Mucosa of descending colon (tissue), 3 donors: Measurements from ENCODE around the gene SPATA2L. TPM values are rescaled to one million over a fixed set of nuclear protein-coding genes. Genes with fewer than 3 reads are reported as not detected.
A peak's percentile ranks its signal among the peaks of the same experiment; 100 is the strongest.

Experiments used
- ATAC-seq: fragments of 200-7000 bp; cut with Tn5 transposase; one replicate; pipeline ENCODE4 v1.9.1; 2020; ENCODE audit warnings: mild to moderate bottlenecking, moderate library complexity
- DNase-seq, 3 donors: peaks; one replicate each; pipeline ENCODE4 v3.0.0-alpha.2; 2020
- H3K36me3 ChIP-seq: fragments of 200-600 bp; one replicate; pipeline ENCODE4 v1.8.0; 2021; ENCODE audit warnings: low read depth, mild to moderate bottlenecking
- H3K4me1 ChIP-seq: fragments of 200-600 bp; one replicate; pipeline ENCODE4 v1.8.0; 2021; ENCODE audit warnings: low read depth, mild to moderate bottlenecking
- H3K4me3 ChIP-seq: fragments of 200-600 bp; one replicate; pipeline ENCODE4 v1.8.0; 2021; ENCODE audit warnings: mild to moderate bottlenecking
- H3K9me3 ChIP-seq: fragments of 200-600 bp; one replicate; pipeline ENCODE4 v1.8.0; 2021; ENCODE audit warnings: mild to moderate bottlenecking
- intact Hi-C, 2 donors: fragments of 100-400 bp; cut with DNase I in 1 of 2; cut with micrococcal nuclease in 1 of 2; formaldehyde crosslinking; loops; one replicate each; pipeline versions ENCODE4 v1.11.0 to v1.11.1; 2022; cut with DNase I, micrococcal nuclease
- long read RNA-seq, 2 donors: library from polyadenylated mRNA; unstranded; transcript quantifications; one replicate each; pipeline ENCODE4 v2.0.0, GENCODE V29; 2019 to 2021
- total RNA-seq, 3 donors: library from RNA; stranded (reverse); fragmentation: NEBNext Ultra II Directional in 2 of 3; extraction: Animal tissue kit (Norgen Biotek cat#: 25700) in 2 of 3; gene quantifications; one replicate each; pipeline versions ENCODE4 v1.2.1 to v1.2.4, GENCODE V29; 2021 to 2023
- TF ChIP-seq, protein P1 (sequence below): fragments of 200-600 bp; IDR thresholded peaks from one replicate; pipeline ENCODE4 v1.8.0; 2022; ENCODE audit warnings: antibody characterized with exemption, mild to moderate bottlenecking
- donor health status: DM: no; HTN: no; CAD: no; lungs with moderate emphysema.
- donor health status: DM: no; HTN: no; CAD: no.
- donor health status: DM: no; HTN: yes; CAD: no.

Gene SPATA2L, protein sequence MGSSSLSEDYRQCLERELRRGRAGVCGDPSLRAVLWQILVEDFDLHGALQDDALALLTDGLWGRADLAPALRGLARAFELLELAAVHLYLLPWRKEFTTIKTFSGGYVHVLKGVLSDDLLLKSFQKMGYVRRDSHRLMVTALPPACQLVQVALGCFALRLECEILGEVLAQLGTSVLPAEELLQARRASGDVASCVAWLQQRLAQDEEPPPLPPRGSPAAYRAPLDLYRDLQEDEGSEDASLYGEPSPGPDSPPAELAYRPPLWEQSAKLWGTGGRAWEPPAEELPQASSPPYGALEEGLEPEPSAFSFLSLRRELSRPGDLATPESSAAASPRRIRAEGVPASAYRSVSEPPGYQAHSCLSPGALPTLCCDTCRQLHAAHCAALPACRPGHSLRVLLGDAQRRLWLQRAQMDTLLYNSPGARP
- total RNA-seq: 10 to 100 TPM; 12.5 to 21.7 (median 14.4) TPM
- long read RNA-seq, donor 1, transcript SPATA2L-203 (3 exons, 692 nt): minor isoform, 9 of 53 reads
- long read RNA-seq, donor 1, transcript SPATA2L-201 (3 exons, 2,335 nt): major isoform, 33 of 53 reads
- long read RNA-seq, donor 1, partial matches to known transcripts: 9 of 53 reads
- long read RNA-seq, donor 1, other reads (novel, unspliced or antisense): 2 of 53 reads
- long read RNA-seq, donor 2, transcript SPATA2L-201 (3 exons, 2,335 nt): major isoform, 6 of 17 reads
- long read RNA-seq, donor 2, transcript SPATA2L-203 (3 exons, 692 nt): major isoform, 6 of 17 reads
- long read RNA-seq, donor 2, partial matches to known transcripts: 1 of 17 reads
- long read RNA-seq, donor 2, other reads (novel, unspliced or antisense): 4 of 17 reads

DNA sequence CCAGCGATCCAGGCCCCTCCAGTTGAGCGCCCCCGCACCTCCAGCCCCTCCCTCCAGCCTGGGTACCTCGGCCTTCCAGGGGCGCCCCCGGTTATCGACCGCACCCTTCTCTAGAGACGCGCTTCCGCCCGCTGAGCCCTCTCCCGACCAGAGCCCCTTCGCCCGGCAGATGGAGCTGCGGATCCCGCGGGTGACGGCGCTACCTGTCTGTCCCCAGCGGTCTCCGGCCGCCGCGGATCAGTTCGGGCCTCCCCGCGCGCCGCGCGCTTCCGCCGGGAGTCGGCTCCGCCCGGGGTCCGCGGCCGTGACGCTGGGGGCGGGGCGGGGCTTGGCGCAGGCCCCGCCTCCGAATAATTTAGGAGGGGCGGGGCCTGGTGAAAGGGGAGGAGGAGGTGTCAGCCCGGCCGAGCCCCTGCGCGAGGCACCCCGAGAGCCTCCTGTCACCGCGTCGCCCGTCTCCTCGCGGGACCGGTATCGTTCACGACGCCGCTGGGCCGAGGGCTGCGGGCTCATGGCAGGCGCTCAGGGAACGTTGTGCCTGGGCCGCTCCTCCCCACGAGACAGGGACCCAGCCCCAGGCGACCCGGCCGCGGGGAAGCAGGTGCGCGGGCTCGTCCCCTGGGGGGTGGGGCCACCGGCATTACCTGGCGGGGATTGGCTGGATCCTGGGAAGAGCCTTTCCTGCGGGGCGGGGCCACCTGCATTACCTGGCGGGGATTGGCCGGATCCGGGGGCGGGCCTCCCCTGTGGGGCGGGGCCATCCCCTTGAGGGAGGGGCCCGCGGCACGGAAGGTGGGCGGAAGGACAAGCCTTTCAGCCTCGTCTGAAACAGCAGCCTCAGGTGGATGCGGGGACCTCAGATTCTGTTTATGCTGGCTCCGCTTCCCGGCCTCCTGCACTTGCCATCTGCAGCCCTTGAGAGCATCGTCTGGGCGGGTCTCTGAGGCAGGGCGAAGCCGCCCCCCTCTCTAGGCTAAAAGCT is at the start of gene SPATA2L:
Gene SPATA2L (minus strand): TSS at position 281 of the 982 bp plus-strand sequence. CDS start 473 bp downstream, outside the sequence.
- TF ChIP-seq, protein P1, sequence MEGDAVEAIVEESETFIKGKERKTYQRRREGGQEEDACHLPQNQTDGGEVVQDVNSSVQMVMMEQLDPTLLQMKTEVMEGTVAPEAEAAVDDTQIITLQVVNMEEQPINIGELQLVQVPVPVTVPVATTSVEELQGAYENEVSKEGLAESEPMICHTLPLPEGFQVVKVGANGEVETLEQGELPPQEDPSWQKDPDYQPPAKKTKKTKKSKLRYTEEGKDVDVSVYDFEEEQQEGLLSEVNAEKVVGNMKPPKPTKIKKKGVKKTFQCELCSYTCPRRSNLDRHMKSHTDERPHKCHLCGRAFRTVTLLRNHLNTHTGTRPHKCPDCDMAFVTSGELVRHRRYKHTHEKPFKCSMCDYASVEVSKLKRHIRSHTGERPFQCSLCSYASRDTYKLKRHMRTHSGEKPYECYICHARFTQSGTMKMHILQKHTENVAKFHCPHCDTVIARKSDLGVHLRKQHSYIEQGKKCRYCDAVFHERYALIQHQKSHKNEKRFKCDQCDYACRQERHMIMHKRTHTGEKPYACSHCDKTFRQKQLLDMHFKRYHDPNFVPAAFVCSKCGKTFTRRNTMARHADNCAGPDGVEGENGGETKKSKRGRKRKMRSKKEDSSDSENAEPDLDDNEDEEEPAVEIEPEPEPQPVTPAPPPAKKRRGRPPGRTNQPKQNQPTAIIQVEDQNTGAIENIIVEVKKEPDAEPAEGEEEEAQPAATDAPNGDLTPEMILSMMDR: no peak
- Histone ChIP-seq H3K36me3 (no peaks in the 10 kb centered on the region), H3K9me3 (no peaks in the 10 kb centered on the region), H3K4me3 (peak within 1 kb of the TSS; percentile 31), H3K4me1 (peaks cover 16% of the 10 kb centered on the region)
- ATAC-seq (peak; percentile 80), DNase-seq (peak; percentile 96 to 99 (median 98))
- intact Hi-C loops: loop anchor here in 1 of 2 donors (10.0 kb wide), 1 partner anchor 93 kb away; no protein-coding TSS in a partner anchor

DNA sequence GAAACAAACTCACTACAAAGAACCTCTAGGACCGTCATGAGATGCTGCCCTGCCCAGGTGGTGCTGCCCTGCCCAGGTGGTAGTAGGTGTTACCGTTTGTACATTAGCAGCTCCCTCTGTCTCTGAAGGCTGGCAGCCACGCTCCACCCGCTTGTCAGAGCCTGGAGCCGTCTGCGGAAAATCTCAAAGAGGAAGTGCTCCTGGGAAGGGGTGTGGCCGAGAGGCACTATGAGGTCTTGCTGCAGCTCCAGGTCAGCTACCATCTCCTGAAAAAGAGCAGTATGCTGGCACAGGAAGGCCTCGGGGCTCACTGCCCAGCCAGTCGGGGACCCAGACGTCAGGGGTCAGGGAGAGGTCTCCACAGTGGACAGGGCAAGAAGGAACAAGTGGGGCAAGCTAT is 48.1 kb upstream of the SPATA2L start:
- Histone ChIP-seq H3K36me3 (no peaks in the 10 kb centered on the region), H3K4me1 (no peaks in the 10 kb centered on the region), H3K4me3 (no peak overlapping the region), H3K9me3 (no peaks in the 10 kb centered on the region)
- ATAC-seq: peak; percentile 97
- peak; percentile 72 to 78 (median 73) for DNase-seq
- TF ChIP-seq, protein P1: no peak
- intact Hi-C loops: loop anchor here (5.0 to 10.0 kb wide), 2 partner anchors 105 to 113 kb away; no protein-coding TSS in a partner anchor

- no peak for ATAC-seq
- TF ChIP-seq, protein P1: no peak
Measured at GRCh38 chr16:89748921-89749320, 47.4 kb upstream of the SPATA2L start.

GRCh38 chr16:89748076-89748475 is 46.6 kb upstream of the SPATA2L start:
- Histone ChIP-seq H3K4me3 (no peak overlapping the region), H3K36me3 (no peaks in the 10 kb centered on the region), H3K4me1 (no peaks in the 10 kb centered on the region), H3K9me3 (no peaks in the 10 kb centered on the region)
- DNase-seq: no peak
- intact Hi-C loops: no loop called here
- ATAC-seq: no peak
- TF ChIP-seq, protein P1: no peak

More at GRCh38 chr16:89748921-89749320, 47.4 kb upstream of the SPATA2L start:
- no peak for DNase-seq
- Histone ChIP-seq H3K4me3 (no peak overlapping the region), H3K9me3 (no peaks in the 10 kb centered on the region), H3K36me3 (no peaks in the 10 kb centered on the region), H3K4me1 (no peaks in the 10 kb centered on the region)
- intact Hi-C loops: no loop called here

- intact Hi-C loops: no loop called here
- Histone ChIP-seq H3K4me3 (no peak overlapping the region), H3K4me1 (no peaks in the 10 kb centered on the region), H3K36me3 (no peaks in the 10 kb centered on the region), H3K9me3 (no peaks in the 10 kb centered on the region)
- ATAC-seq (no peak), DNase-seq (no peak)
- TF ChIP-seq, protein P1: no peak
Measured at GRCh38 chr16:89746043-89746442, 44.5 kb upstream of the SPATA2L start.
